Loucy (cell line): Measurements from ENCODE around the gene ANGEL1.

Source experiments
- H2AFZ ChIP-seq: fragments of 200-600 bp; sonication (generic); 2 replicates; pipeline ENCODE4 v1.6.0; 2016; ENCODE audit warnings: antibody characterized with exemption, mild to moderate bottlenecking, low read length, moderate library complexity
- H3F3A ChIP-seq: fragments of 200-600 bp; 2 replicates; pipeline ENCODE4 v1.6.0; 2016; ENCODE audit warnings: antibody characterized with exemption, low read depth, mild to moderate bottlenecking
- H3K27me3 ChIP-seq: fragments of 200-600 bp; sonication (generic); 2 replicates; pipeline ENCODE4 v1.6.1; 2014; ENCODE audit warnings: low read length, mild to moderate bottlenecking; ENCODE audit not compliant: insufficient read depth, poor library complexity, severe bottlenecking
- H3K36me3 ChIP-seq: fragments of 200-600 bp; sonication (generic); 2 replicates; pipeline ENCODE4 v1.6.1; 2016; ENCODE audit warnings: low read length; ENCODE audit not compliant: insufficient read depth
- H3K4me1 ChIP-seq: fragments of 200-600 bp; sonication (generic); 2 replicates; pipeline ENCODE4 v1.5.1; 2014; ENCODE audit warnings: low read length, mild to moderate bottlenecking; ENCODE audit not compliant: insufficient read depth, poor library complexity, severe bottlenecking
- H3K4me2 ChIP-seq: fragments of 200-600 bp; sonication (generic); 2 replicates; pipeline ENCODE4 v1.6.0; 2014; ENCODE audit warnings: antibody characterized with exemption, low read length, low read depth, mild to moderate bottlenecking; ENCODE audit not compliant: poor library complexity, severe bottlenecking
- H3K4me3 ChIP-seq: fragments of 200-600 bp; sonication (generic); 2 replicates; pipeline ENCODE4 v1.5.1; 2014; ENCODE audit warnings: low read length, mild to moderate bottlenecking, mixed read lengths; ENCODE audit not compliant: poor library complexity, severe bottlenecking
- H3K79me2 ChIP-seq: fragments of 200-600 bp; sonication (generic); 2 replicates; pipeline ENCODE4 v1.6.1; 2014; ENCODE audit warnings: low read length; ENCODE audit not compliant: insufficient read depth
- H3K9ac ChIP-seq: fragments of 200-600 bp; sonication (generic); 2 replicates; pipeline ENCODE4 v1.6.0; 2014; ENCODE audit warnings: mild to moderate bottlenecking, low read depth, low read length, moderate library complexity; ENCODE audit not compliant: poor library complexity, severe bottlenecking
- H3K9me2 ChIP-seq: fragments of 200-600 bp; sonication (generic); replicated peaks from 2 replicates; pipeline ENCODE4 v1.6.1; 2016; ENCODE audit warnings: low read depth, low read length, mixed read lengths
- H3K9me3 ChIP-seq: fragments of 200-600 bp; sonication (generic); 2 replicates; pipeline ENCODE4 v1.6.1; 2014; ENCODE audit warnings: mild to moderate bottlenecking, antibody characterized with exemption, low read length, low read depth; ENCODE audit not compliant: insufficient read depth
- H4K20me1 ChIP-seq: fragments of 200-600 bp; sonication (generic); 2 replicates; pipeline ENCODE4 v1.6.0; 2014; ENCODE audit warnings: antibody characterized with exemption, low read length, mild to moderate bottlenecking; ENCODE audit not compliant: insufficient read depth, poor library complexity, severe bottlenecking
- EZH2phosphoT487 ChIP-seq: fragments of 200-600 bp; IDR thresholded peaks from 2 replicates; pipeline ENCODE4 v1.6.1; 2018; ENCODE audit warnings: antibody characterized with exemption, mild to moderate bottlenecking, moderate library complexity, borderline replicate concordance
- TF ChIP-seq, protein P1 (sequence below): fragments of 200-600 bp; sonication (generic); conservative IDR thresholded peaks from 2 replicates; pipeline ENCODE4 v1.5.1; 2014; ENCODE audit warnings: mild to moderate bottlenecking, antibody characterized with exemption, low read length

Gene ANGEL1

DNA sequence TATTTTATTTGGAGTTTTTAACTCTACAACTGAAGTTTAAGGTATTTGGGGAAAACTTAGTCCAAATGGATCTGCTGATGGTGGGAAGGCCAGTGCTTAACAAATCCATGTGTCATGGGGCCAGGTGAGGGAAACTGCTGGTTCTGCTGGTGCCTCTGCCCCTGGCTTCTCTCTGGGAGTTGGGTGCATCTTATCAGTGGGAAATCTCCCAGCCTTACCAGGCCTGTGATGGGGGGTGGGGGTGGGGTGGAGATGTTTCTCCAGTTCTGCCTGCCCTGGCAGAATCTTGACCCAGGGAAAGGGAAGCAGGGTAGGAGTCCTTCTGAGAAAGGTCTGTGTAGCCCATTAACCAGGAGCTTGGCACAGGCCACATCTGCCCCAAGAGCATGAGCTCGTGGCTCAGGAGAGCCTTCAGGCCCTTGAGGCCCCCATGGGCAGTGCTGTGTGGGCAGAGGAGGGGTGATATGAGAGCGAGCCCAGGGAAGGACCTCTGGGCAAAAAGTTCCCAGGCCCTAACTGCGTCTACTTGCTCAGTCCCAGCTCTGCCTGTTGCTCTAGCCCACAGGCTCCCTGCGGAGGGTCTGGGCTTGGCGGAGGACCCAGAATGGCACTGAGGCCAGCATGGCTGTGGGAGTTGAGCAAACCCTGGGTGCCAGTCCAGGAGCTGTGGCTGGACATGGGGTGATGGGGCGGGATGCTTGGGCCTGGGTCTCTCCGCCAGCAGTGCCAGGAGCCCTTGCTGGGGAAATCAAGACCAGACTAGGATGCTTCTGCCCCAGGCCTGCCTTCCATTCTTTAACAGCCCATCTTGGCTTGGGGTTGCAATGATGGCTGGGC is 33.2 kb downstream of the ANGEL1 start:
- peaks cover 15% of the 10 kb centered on the region for H3K4me1 ChIP-seq

DNA sequence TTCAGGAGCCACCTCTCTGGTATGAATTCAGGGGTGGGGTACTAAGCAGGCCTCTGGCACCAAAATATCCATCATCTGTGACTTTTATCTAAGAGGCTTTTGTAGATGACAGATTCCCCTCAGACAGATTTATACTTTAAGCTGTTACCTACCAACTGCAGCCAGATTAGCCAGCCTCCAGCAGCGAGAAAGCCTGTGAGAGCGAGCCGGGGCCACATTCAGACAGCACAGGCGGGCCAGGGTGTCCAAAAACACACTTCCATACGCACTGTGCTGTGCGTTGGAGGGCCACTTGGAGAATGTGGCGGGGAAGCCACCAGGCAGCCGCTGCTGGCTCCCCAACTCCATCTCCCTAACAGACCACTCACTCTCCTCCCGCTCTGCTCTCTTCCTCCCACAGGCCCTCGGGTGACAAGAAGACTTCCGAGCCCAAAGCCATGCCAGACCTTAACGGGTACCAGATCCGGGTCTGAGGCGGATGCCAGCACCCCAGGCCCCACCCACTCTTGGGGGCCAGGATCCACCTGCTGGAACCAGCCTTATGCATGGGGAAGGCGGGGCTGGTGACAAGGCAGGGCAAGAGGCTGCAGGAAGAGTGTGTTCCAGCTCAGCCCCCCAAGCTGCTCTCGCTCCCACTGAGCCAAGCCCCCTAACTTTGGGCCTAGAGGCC is 34.0 kb downstream of the ANGEL1 start:
- peaks cover 18% of the 10 kb centered on the region for H3K4me1 ChIP-seq
- H3K4me3 ChIP-seq = no peak overlapping the region
- H3K9me2 ChIP-seq = no peaks in the 10 kb centered on the region
- no peak overlapping the region for H3K4me2 ChIP-seq
- H3K27me3 ChIP-seq = no peaks in the 10 kb centered on the region
- H3K9me3 ChIP-seq = no peaks in the 10 kb centered on the region
- H2AFZ ChIP-seq = no peak overlapping the region
- TF ChIP-seq, protein P1, sequence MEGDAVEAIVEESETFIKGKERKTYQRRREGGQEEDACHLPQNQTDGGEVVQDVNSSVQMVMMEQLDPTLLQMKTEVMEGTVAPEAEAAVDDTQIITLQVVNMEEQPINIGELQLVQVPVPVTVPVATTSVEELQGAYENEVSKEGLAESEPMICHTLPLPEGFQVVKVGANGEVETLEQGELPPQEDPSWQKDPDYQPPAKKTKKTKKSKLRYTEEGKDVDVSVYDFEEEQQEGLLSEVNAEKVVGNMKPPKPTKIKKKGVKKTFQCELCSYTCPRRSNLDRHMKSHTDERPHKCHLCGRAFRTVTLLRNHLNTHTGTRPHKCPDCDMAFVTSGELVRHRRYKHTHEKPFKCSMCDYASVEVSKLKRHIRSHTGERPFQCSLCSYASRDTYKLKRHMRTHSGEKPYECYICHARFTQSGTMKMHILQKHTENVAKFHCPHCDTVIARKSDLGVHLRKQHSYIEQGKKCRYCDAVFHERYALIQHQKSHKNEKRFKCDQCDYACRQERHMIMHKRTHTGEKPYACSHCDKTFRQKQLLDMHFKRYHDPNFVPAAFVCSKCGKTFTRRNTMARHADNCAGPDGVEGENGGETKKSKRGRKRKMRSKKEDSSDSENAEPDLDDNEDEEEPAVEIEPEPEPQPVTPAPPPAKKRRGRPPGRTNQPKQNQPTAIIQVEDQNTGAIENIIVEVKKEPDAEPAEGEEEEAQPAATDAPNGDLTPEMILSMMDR = no peak
- TF ChIP-seq EZH2phosphoT487 = no peak
- H3F3A ChIP-seq = no peaks in the 10 kb centered on the region
- no peaks in the 10 kb centered on the region; the same call in 1 of the 2 replicates for H3K36me3 ChIP-seq
- H4K20me1 ChIP-seq = no peaks in the 10 kb centered on the region
- no peak overlapping the region for H3K9ac ChIP-seq
- H3K79me2 ChIP-seq = no peaks in the 10 kb centered on the region

More for the DNA sequence above, 33.2 kb downstream of the ANGEL1 start:
- Histone ChIP-seq H3K9ac (no peak overlapping the region), H3K9me3 (no peaks in the 10 kb centered on the region), H3K4me3 (no peak overlapping the region), H3F3A (no peaks in the 10 kb centered on the region), H4K20me1 (no peaks in the 10 kb centered on the region), H3K36me3 (no peaks in the 10 kb centered on the region; the same call in 1 of the 2 replicates), H3K4me2 (no peak overlapping the region), H3K9me2 (no peaks in the 10 kb centered on the region), H3K79me2 (no peaks in the 10 kb centered on the region), H3K27me3 (no peaks in the 10 kb centered on the region), H2AFZ (no peak overlapping the region)
- no peak for TF ChIP-seq EZH2phosphoT487
- TF ChIP-seq, protein P1 = no peak

DNA sequence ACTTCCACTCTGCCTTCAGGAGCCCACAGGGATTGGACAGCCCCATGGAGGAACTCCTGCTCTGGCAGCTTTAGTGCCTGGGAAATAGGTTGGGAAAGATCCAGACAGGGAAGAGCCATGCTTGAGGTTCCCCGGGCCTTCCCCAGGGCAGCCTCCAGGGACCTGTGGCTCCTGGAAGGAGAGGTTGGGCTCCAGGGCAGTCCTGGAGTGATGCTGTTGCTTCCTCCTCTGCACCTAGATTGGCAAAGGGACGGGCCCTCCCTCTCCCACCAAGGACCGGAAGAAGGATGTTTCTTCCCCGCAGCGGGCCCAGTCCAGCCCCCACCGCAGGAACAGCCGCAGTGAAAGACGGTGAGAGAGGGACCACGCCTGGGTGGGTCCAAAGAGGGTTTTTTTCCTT is 35.0 kb downstream of the ANGEL1 start:
- Histone ChIP-seq H3K79me2 (no peaks in the 10 kb centered on the region), H3K9me3 (no peaks in the 10 kb centered on the region), H3K27me3 (no peaks in the 10 kb centered on the region), H3K4me2 (no peak overlapping the region), H3F3A (no peaks in the 10 kb centered on the region), H4K20me1 (no peaks in the 10 kb centered on the region), H3K9ac (no peak overlapping the region), H2AFZ (no peak overlapping the region), H3K4me3 (no peak overlapping the region), H3K36me3 (no peaks in the 10 kb centered on the region; the same call in 1 of the 2 replicates), H3K9me2 (no peaks in the 10 kb centered on the region), H3K4me1 (peaks cover 26% of the 10 kb centered on the region)
- TF ChIP-seq EZH2phosphoT487 = no peak
- TF ChIP-seq, protein P1 = no peak
